HTERT RPE-1 (cell line): ENCODE measurements around the gene ROBO2.

ENCODE experiments used
- in situ Hi-C: fragments of 300-500 bp; cut with MboI; formaldehyde crosslinking; loops from 4 replicates; pipeline ENCODE4 v1.14.3; 2020; ENCODE audit warnings: low sequenced_read_pairs

ROBO2 gene

DNA sequence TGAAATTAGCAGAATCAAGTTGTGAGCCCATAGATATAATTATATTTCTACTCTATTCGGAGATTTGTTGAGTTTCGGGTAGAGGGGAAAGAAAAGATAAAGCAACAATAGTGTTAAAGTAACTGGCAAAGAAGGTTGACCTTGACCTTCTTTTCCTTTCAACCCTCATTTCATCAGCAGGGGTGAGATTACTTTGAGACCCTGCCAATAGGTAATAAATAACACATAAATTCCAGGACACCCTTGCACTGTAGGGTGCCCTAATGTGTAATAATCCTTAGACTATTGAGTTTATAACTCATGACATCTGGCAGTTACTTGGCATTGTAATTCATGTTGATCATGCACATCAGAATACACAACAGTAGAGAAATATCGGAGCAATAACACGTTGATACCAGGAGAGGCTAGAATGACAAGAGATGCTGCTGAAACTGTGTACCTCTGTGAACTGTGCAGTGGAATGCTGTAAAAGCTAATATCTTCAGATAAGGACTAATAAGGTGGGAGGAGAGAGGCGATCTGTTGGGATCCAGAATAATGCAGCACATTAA lies 426.7 kb downstream of the ROBO2 start:
- in situ Hi-C loops, result no loop called here

DNA sequence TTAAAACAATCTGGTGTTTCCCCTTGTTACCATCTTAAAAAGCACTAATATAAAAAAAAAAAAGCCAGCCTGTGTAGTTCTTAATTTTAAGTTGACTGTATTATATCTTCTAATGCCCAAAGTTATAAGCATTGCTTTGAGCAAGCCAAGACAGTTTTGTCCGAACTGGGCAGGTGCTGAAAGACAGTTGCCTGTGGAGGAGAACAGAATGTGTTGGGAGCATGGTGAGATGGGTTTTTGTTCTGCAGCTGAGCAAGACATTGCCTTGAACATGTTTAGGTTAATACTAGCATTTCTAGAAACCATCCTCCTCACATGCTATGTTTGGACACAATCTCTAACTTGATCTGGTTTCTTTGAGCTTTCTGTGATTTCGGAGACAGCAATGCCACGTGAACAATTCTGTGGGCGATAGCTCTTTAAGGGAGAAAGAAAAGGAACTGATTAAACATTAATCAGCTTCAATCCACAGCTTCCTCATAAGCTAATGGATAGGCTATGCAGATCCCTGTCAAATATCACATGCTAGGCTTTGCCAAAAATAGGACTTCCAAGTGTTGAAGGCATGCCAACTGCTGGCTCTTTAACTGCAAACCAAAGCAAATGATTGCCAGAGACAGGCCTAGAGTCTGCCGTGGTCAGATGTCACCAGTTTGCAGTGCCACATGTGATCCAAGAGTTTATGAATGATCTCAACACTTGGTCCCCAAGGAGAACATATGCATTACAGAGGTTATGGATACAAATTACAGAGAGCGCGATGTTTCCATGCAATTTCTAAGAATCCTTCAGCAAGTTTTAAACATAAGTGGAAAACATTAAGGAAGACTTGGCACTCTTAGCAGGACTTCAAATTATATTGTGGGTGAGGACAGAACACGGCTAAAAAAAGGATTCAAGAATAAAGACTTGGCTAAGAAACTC lies 428.1 kb downstream of the ROBO2 start:
- in situ Hi-C loops, result no loop called here

DNA sequence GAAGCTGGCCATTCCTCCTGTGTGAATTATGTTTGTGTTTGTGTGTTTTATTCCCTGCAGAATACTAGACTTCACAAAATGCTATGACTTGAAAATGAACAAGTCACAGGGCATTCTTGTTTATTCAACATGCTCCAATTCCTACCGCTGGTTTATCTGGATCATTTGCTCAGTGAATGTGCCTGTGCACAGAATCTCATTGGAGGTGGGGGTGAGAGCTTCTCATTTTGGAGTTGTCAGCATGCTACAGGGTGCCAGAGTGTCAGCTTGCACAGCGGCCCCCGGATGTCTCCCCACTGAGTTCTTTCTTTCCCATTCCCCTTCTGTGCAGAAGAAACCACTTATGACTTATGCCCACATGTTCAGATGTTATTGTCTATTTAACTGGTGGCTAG lies 428.7 kb downstream of the ROBO2 start:
- in situ Hi-C loops, result no loop called here

DNA sequence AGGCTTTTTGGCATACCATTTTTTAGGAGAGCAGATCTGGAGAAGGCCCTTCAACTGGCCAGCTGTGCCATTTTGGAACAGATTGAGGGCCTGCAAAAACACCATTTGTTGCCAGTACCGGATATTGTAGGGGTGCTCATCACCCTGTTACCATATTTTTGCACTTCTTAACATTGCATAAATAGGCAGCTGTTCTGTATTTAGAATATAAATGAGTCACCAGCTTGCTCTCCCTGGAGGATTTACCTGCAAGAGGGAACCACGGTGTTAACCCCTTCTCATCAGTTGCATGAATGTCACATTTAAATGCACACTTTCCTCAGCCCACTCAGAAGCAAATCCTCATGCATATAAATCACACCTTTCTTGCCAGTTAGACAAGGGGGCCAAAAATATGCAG lies 435.6 kb downstream of the ROBO2 start:
- in situ Hi-C loops, result no loop called here

DNA sequence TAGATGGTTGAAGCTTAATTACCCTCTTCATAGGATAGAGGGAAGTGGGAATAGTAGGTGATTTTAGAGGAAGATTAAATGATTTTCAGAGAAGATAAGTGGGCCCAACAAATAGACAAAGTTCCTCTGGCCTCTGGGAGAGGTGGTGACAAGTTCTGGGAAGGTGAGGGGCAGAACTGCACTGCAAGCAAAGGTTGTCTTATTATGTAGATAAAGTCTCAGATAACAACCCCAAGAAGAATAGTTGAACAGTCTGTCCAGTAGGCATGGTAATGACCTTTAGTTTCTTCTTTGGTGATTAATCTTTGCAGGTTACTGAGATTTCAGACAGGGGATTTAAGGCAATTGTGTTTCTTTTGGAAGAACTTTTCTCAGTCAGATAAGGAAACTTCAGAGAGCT lies 439.1 kb downstream of the ROBO2 start:
- in situ Hi-C loops, result no loop called here

DNA sequence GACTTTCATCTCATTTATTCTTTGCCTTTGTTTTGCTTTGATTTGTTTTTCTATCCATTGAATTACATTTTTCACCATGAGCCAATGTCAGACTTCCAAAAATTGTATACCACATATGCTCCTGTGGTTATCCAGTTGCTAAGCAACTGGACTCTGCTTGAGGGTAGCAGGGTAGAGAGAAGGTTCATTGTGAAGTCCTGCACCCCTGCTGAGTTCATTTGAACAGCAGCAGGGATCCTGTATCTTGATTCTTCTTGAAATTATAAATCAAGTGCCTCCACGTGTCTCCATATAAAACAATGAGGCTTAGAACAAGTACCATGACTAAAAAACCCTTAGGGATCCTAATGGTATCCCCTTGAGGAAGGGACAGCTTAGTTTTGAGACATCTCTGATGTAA lies 449.3 kb downstream of the ROBO2 start:
- in situ Hi-C loops, result no loop called here

DNA sequence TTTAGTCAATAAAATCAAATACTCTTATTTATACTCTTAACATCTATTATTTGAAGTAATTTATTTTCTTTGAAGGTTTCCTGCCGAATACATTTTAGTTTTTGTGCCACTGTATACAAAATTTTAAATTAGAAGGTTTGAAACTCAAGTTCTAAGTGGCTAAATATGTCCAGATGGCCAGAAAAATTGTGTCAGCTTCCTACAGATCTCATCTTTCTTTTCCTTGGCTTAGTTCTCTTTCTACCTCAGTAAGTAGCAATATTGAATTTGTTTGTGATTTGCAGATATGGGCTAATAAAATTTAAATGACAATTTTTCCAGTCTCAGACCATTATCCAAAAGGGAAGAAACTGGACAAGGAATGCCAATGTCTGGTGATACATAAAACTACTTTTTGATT lies 452.1 kb downstream of the ROBO2 start:
- in situ Hi-C loops, result no loop called here

DNA sequence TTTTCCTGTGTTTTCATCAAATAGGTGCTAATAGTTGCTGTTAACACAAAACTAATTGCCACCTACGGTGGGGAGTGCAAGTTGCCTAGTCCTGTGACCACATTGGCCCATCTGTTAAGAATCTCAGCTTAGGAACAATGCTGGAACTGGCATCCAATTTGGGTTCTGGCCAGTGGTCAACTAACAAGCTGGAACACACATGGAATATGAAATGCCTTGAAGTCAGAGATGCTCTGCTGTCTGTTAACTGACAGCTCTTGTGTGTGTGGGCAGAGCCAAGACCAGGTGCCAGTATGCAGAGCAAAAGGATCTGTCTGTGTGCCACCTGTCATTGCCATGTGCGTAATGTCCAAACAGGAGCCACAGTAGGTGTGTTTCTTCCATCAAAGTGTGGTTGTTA lies 460.8 kb downstream of the ROBO2 start:
- in situ Hi-C loops, result no loop called here

DNA sequence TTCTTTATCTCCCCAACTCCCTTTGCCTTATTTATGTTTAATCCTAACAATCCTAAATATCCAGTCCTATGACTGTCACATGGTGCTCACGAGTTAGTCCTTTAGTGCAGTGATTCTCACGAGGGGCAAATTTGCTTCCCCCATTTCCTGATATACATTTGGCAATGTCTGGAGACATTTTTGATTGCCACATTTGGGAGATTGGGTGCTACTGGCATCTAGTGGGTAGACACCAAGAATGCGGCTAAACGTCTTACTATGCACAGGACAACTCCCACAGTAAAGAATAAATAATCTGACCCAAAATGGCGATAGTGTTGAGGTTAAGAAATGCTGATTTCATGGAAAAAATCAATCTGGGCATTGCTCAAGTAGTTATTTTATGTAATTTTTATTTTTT lies 466.5 kb downstream of the ROBO2 start:
- in situ Hi-C loops, result no loop called here

DNA sequence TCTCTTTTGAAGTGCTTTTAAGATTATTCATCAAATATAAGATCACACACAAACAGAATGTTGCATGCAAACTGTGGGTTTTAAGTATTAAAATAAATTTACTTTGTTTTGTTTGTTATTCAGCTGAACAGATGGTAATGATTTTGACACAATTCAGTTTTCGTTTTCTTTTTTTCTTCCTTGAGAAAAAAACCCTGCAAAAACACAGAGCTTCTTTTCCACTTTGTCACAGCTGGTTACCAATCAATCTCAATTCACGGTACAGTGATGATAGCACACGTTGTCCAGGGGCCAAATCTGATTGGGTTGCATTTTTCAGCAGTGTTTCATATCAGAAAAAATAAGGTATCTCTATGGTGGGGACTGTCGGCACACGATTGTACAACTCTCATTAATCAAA lies 473.6 kb downstream of the ROBO2 start:
- in situ Hi-C loops, result no loop called here

DNA sequence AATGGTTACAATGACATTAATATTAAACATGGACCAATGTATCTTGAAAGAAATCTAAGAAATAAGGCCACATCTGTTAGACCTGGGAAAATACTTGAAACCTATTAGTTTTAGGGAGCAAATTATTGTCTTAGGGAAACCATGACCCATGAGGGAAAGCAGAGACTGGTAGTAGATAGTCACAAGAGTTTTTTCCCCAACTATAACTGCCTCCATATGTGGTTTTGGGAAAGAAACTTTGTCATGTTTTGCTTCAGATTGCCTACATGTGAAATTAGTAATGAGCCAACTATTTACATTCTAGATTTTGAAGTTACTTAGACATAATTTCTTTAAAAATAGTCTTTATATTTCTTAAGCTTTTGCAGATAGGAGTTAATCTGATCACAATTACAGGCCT lies 474.9 kb downstream of the ROBO2 start:
- in situ Hi-C loops, result no loop called here

DNA sequence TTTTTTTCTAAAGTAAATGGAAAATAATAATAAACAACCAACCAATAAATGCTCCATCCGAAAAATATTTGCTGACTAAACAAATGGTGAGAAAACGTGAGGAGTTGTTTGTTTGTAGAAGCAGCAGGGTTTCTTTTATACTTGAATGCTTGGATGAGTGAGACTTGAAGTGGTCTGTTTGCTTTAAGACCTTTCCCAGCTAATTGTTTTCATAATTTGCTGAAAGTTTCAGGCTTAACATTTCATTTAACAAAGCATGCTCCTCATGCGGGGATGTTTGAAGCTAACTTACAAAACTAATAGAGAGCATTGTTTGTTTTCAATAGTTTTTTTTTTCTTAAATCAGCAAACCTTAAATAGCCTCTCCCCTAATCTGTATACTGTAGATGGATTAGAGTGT lies 484.6 kb downstream of the ROBO2 start:
- in situ Hi-C loops, result no loop called here

DNA sequence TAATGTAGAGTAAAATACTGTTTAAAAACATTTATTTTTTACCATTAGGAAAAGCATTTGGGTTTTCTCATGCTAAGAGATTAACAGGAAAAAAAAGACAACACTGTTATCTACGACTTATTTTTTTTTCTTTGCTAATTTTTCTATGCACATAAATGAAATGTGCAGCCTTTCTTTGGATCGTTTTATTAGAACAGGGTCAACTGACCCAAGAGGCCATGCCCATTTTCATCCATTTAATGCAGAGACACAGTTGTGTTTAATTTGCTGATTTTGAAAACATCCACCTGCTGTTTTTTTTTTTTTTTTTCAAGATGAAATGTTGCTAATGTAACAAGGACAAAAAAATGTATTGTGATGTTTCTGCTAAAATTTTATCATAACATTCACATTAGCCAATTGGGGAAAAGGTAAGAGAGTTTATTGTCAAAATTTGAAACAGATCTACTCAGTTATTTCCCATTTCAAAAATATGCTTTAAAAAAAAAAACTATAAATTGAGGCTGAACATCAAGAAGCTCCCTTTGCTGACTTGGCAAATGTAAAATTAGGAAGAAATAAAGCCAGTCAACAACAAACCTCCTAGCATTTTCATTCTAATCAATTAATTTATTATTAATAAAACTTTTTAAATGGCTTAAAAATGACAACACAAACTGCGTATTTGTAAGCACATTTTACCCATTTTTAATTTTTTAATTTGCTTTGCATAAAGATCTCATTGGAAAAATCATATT lies 485.2 kb downstream of the ROBO2 start:
- in situ Hi-C loops, result no loop called here

DNA sequence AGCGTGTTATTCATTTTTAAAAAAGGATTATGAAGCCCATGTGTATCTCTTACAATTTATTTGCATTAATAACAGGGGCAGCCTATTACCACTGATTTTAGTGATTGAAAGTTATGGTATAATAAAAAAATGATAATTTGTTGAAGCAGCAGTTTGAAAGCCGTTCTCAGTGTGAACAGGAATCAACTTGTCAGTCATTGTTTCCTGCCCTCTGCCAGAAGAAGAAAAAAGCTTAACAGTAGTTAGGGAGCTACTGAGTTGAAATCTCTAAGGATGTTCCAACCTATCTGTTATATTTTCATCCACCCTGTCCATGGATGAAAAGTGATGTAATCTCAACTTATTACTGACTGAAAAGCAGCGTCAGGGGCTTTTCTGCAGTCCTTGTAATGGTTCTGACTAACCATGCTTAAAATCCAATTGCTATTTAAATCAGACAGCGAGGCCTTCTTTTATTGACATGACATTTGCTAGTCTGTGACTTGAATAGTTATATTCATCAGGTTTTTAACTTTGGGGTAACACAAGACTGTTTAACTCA lies 486.7 kb downstream of the ROBO2 start:
- in situ Hi-C loops, result no loop called here

DNA sequence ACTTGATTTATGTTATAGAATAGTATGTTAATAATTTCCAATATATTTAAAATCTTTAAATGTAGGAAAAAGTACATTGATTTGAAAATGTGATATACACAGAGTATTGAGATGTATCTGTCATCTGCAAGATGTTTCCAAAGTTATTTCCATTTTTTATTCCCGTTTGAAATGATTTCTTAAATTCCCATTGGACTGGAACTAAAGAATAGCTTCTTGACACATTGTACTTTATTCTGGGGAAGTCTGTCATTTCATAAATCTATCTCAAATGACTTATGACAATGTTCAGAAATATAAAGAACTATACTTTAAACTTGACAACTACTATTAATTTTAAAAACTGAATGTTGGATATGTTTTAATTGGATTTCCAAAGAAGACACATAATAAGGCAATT lies 489.6 kb downstream of the ROBO2 start:
- in situ Hi-C loops, result no loop called here

DNA sequence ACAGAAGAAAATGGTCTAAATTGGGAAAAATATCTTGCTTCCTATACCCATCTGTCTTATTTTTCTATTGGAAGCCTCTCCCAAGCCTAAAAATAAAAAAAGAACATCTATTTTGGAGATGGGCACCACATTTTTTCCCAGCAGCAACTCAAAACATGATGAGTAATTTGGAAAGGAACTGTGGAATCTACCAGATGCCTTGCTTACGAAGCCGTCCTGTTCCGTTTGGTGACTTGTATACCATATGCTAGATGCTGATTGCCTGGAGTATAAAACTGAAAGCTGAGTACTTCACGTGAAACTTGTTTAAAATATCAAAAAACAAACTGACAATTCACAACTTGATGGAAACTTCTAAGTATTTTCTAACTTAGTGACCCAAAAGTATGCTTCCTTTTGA lies 491.0 kb downstream of the ROBO2 start:
- in situ Hi-C loops, result no loop called here

DNA sequence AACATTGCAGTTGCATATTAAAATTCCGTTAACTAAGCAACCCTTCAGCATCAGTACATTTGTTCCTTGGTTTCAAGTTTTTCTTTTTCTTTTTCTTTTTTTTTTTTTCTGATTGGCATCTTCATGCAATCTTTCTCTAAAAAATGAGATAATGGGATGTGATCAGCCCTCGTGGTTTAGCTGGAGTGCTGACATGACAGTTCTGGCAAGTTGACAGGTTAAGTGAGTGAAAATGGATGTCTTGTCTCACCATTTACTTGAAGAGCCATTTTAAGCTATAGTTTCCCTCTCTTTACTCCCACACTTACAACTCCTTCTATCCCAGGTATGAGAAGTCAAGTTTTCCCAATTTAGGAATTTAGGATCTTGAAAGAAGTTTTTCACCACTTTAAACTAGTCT lies 495.2 kb downstream of the ROBO2 start:
- in situ Hi-C loops, result no loop called here

DNA sequence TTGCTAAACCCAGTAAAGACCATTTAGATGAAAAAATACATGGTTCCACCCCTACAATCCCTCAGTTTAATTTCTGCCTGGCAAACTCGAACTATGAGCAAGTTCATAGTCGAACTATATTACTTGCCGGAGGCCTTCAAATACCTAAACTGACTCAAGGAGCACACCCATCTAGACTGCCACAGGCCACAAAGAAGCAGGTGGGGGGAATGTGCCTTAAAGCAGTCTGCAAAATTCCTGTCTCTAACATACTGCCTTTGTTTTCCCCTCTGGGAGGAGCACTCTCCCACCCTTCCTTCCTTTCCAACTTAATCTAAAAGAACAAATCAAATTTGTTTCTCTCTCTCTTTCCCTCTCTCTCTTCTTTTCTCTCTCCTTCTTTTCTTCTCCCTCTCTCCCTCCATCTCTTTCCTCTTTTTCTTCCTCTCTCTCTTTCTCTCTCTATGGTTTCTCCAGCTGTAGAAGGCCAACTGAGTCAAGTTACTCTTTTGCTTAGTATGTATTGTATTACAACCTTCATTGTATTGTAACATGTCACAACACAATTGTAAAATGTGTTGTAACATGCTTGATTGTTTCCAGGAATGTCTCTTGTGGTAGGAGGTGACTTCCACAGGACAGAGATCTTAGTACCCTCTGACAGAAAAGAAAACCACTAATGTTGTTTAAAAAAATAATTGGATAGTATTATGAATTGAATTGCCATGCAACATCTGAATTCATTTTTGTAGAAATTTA lies 496.3 kb downstream of the ROBO2 start:
- in situ Hi-C loops, result no loop called here

DNA sequence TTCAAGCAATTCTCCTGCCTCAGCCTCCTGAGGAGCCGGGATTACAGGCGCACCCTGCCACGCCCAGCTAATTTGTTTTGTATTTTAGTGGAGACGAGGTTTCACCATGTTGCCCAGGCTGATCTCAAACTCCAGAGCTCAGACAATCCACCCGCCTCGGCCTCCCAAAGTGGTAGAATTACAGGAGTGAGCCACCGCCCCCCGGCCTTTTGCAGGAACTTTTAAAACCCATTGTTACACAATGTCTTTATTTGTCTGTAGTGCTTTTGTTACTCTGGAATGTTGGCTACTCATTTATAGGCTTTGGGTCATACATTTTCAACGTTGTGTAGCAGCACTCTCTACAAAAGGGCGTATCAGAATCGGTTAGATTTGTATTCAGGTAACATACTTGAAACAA lies 499.1 kb downstream of the ROBO2 start:
- in situ Hi-C loops, result no loop called here

DNA sequence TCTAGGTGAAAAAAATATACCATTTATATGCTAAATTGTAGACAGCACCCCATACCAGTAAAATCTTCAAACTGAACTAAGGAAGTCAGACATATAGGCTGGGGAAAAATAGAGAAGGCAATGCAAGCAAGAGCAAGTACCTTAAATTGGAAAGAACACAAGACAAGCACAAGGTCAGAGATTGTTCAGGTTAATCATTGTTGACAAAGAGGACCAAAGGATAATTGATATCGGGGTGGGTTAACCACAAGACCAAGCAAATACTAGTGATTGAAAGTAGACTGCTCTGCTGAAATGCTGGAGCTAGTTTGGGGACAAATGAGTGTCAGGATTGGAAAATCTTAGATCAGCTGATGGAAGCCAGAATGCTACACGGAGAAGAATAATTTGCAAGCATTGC lies 499.8 kb downstream of the ROBO2 start:
- in situ Hi-C loops, result no loop called here
